Measurements from ENCODE around the gene LEMD2.
A peak's percentile ranks its signal among the peaks of the same experiment; 100 is the strongest.

LEMD2 gene

DNA sequence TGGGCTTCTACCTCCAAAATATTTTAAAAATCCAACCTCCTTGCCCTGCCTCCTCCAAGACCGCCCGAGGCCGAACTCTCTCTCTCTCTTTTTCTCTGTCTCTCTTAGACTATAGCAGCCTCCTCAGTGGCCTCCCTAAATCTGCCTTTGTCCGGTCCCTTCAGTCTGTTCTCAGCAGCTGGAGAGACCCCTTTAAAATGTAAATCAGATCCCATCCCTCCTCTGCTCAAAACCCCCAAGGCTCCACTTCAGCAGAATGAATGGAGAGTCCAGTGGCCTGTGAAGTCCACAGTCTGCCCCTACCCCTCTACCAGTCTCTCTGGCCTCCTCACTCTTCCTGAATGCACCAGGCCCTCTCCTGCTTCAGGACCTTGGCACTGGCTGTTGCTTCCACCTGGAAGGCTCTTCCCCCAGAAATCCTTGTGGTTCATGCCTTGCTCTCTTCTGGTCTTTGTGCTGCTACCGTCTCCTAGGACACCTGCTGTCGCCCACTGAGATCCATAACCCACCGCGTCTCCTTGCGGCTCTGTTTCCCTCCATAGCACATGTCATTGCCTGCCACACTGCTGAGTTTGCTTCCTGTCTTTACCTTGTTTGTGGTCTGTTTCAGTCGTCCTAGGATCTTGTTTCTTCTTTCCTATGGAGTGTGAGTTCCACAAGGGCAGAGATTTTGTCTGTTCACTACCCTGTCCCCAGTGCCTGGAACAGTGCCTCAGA lies 8.9 kb upstream of the LEMD2 start:
- no peak for DNase-seq (ENCODE audit: low read depth in 3 of 3, low spot score in 1 of 3)

DNA sequence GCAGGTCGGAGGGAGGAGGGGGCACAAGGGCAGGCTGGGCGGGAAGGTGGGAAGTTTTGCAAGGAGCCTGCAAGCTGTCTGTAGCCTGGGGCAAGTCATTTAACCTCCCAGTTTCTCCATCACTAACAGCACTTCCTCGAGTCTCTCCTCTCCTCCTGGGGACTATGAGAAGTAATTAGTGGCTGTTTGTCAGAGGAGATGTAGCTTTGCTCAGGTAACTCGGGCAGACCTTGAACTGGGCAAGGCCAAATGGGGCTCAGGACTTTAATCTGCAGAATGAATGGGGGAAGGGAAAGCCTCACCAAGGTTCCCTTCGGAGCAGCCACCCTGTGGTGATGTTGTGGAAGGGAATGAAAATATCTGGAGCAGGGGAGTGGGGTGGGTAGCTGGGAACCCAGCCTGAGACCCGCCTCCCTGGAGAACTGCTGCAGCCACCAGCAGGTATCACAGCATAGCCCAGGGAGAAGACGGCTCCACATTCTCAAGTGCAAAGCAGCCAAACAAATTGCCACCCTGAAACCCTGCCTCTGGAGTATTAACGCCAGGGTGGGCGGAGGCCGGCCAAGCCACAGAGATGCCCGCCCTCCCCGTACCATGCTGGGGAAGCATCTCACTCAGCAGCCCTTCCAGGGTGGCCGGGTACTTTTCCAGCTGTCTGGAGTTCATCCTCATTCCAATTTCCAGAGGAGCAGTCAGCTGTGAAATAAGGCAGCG lies 6.1 kb upstream of the LEMD2 start:
- DNase-seq (ENCODE audit: low read depth in 3 of 3, low spot score in 1 of 3), result no peak

GRCh38 chr6:33792981-33793380 lies 4.1 kb upstream of the LEMD2 start:
- DNase-seq (ENCODE audit: low read depth in 3 of 3, low spot score in 1 of 3), result no peak

GRCh38 chr6:33791620-33792019 lies 2.7 kb upstream of the LEMD2 start:
- DNase-seq (ENCODE audit: low read depth in 3 of 3, low spot score in 1 of 3), result no peak

DNA sequence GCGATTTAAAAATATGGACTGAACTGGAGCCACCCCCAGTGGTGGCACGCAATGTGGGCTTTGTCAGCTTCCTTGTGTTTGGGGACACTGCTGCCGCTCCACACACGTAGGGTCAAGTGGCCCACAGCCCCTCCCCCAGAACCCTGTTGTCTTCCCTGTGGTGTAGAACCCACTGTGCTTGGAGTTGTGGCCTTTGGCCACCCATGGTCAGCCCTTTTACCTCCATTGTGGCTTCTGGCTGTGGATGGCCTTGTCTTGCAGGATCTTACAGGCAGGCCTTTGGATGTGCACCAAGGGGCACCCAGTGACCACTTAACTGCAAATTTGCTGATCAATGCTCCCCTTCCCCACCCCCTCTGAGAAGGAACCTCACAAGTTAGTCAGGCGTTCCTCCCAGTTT lies 2.0 kb upstream of the LEMD2 start:
- no peak for DNase-seq (ENCODE audit: low read depth in 3 of 3, low spot score in 1 of 3)

DNA sequence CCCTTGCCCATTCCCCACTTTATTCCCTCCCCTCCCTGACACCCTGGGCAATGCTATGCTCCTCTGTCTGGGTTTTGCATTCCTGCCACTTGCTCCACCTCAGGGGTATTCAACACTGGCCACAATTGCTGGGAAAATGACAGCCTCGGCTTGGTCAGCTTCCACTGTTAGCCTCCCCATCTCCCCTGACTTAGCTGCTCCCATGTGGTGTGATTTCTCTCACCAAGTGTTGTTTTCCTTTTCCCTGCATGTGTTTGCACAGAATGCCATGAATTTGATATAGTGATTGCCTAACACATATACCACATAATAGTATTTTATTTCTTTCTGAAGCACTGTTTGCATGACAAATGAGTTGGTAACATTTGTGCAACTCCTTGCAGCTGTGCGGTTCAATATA lies 1.4 kb upstream of the LEMD2 start:
- DNase-seq (ENCODE audit: low read depth in 3 of 3, low spot score in 1 of 3), result no peak

DNA sequence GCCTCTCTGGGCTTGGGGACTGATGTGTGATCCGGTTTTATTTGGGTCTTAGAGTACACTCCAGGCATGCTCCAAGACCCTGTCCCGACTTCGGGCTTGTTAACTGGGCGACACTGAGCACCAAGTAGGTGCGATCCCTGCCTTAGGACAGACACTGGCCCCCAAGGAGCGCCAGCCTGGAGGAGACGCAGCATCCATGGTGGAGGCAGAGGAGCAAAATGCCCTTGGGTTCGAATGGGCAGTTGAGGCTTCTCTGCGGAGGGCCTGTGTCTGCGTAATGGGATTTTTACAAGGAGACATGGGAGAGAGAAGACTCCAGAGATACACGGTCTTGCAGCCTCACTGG lies 593 bp upstream of the LEMD2 start:
- DNase-seq (ENCODE audit: low read depth in 3 of 3, low spot score in 1 of 3), result no peak

- peak in 1 of 3 donors; percentile 22 for DNase-seq (ENCODE audit: low read depth in 3 of 3, low spot score in 1 of 3)
Measured at GRCh38 chr6:33787954-33788693, 806 bp downstream of the LEMD2 start.

GRCh38 chr6:33787346-33787953 lies 1.5 kb downstream of the LEMD2 start:
- no peak for DNase-seq (ENCODE audit: low read depth in 3 of 3, low spot score in 1 of 3)

DNA sequence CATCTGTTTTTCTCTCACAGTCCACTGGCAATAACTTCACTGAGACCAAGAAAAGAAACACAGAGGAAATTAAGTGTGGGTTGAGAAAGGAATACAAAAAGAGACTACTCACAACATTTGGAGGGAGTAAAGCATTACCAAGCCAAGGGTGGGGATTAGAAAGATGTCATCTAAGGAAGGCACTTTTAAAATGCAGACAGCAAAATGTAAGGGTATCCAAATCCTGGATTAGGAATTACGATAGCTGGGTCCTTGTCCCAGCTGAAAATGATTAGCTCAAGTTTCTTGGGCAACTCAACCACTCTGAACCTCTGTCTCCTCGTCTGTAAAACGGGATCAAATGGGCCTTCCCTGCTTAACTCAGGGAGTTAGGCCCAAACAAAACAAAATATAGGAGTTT lies 2.2 kb downstream of the LEMD2 start:
- no peak for DNase-seq (ENCODE audit: low read depth in 3 of 3, low spot score in 1 of 3)

DNA sequence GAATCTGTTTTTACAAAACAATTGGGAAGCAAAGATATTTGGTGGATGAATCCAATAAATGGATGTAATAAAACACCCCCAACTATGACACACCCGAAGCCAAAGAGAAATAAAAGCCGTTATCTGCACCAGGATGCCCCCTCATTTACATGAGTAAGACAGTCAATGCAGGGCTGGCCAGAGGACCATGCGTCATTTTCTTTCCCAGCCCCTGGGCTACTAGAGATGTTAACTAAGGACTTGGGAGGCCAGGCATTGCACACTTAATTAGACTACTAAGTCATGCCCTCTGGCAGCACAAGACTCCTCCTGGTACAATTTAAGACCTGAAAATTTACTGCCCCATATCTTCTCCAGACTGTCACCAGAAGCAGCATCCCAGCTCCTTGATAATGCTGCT lies 3.2 kb downstream of the LEMD2 start:
- DNase-seq (ENCODE audit: low read depth in 3 of 3, low spot score in 1 of 3), result no peak

GRCh38 chr6:33784787-33785186 lies 4.1 kb downstream of the LEMD2 start:
- no peak for DNase-seq (ENCODE audit: low read depth in 3 of 3, low spot score in 1 of 3)

GRCh38 chr6:33783781-33784520 lies 5.0 kb downstream of the LEMD2 start:
- DNase-seq (ENCODE audit: low read depth in 3 of 3, low spot score in 1 of 3), result no peak

DNA sequence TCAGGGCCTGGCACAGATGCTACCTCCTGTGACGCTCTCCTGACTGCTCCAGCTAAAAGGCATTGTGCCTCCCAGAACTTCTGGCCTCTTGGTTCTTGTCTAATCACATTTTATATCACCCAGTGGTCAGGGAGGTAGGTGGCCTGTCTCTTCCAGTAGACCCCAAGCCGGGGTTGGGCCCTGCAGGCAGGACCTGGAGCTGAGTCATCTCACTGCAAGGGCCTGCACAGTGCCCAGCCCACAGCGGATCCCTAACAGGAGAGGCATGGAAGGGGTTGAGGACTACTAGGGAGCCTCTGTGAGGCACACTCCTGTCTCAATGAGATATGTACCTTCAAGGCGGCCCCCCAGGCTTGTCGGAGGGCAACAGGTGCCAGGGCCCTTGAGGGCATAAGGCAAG lies 6.4 kb downstream of the LEMD2 start:
- no peak for DNase-seq (ENCODE audit: low read depth in 3 of 3, low spot score in 1 of 3)

- DNase-seq (ENCODE audit: low read depth in 3 of 3, low spot score in 1 of 3), result no peak
Measured at GRCh38 chr6:33781131-33781975, 7.6 kb downstream of the LEMD2 start.

- DNase-seq (ENCODE audit: low read depth in 3 of 3, low spot score in 1 of 3), result no peak
Measured at GRCh38 chr6:33779895-33780294, 9.0 kb downstream of the LEMD2 start.

DNA sequence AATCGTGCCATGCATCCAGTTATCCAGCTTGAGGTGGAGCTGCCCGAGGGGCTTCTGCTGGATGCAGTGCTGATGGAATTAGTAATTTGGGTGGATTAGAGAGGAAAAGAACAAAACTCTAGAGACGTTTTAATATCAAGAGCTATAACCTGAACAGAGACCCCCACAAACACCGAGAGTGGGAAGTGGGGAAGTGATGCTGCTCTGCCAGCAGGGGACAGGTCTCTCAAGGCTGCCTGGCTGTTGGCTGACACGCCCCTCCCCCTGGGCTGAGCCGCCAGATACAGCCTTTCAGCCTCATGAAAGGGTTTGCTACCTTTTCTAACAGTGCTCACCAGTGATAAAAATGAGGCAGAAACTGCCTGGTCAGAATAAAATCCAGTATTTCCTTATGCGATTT lies 9.6 kb downstream of the LEMD2 start:
- no peak for DNase-seq (ENCODE audit: low read depth in 3 of 3, low spot score in 1 of 3)

GRCh38 chr6:33778444-33779121 lies 10.3 kb downstream of the LEMD2 start:
- no peak for DNase-seq (ENCODE audit: low read depth in 3 of 3, low spot score in 1 of 3)

Measured in stimulated activated CD4-positive, alpha-beta T cell treated with anti-CD3 and anti-CD28 coated beads, TNF-alpha, amount 100 ng/mL, for 1 hour (primary cell).